Keratinocyte (primary cell): ENCODE results near the gene FANCG. TPM values are rescaled to one million over a fixed set of nuclear protein-coding genes. Genes with fewer than 3 reads are reported as not detected.

Experiments used
- DNase-seq: peaks from one replicate; pipeline ENCODE4 v3.0.0-alpha.2; 2011; ENCODE audit warnings: low read depth, missing footprints, low spot score
- FAIRE-seq: peaks from 2 replicates; lab custom pipeline; 2011; peaks lifted over from hg19 to GRCh38; lab: Jason Lieb, UNC
- H2AFZ ChIP-seq: 2 replicates; pipeline ENCODE4 v1.6.0; 2012; ENCODE audit warnings: low read length, control low read depth, inconsistent platforms; ENCODE audit not compliant: control insufficient read depth
- H3K27ac ChIP-seq: 2 replicates; pipeline ENCODE4 v1.5.1; 2011; ENCODE audit warnings: low read length; ENCODE audit not compliant: control insufficient read depth, insufficient read depth
- H3K27me3 ChIP-seq: 3 replicates; pipeline ENCODE4 v1.6.0; 2011; ENCODE audit warnings: low read length; ENCODE audit not compliant: control insufficient read depth, insufficient read depth; ENCODE audit errors: extremely low read depth
- H3K36me3 ChIP-seq, 2 experiments: 2 replicates in 1 of 2; 3 replicates in 1 of 2; pipeline ENCODE4 v1.5.1; 2011; ENCODE audit warnings: low read length in 2 of 2, mild to moderate bottlenecking in 1 of 2; ENCODE audit not compliant: control insufficient read depth in 2 of 2, insufficient read depth in 2 of 2; ENCODE audit errors: extremely low read depth in 1 of 2
- H3K4me1 ChIP-seq: 3 replicates; pipeline ENCODE4 v1.5.1; 2011; ENCODE audit warnings: low read length; ENCODE audit not compliant: control insufficient read depth, insufficient read depth; ENCODE audit errors: extremely low read depth
- H3K4me2 ChIP-seq: 3 replicates; pipeline ENCODE4 v1.6.0; 2011; ENCODE audit warnings: low read depth, low read length; ENCODE audit not compliant: control insufficient read depth, insufficient read depth; ENCODE audit errors: extremely low read depth
- H3K4me3 ChIP-seq, 3 experiments: fragments of 200-600 bp in 1 of 3; sonication (generic) in 1 of 3; 2 replicates in 2 of 3; 3 replicates in 1 of 3; pipeline ENCODE4 v1.5.1; 2011 to 2016; ENCODE audit warnings: low read length in 3 of 3, mild to moderate bottlenecking in 3 of 3, control low read depth in 2 of 3, inconsistent platforms in 1 of 3, low read depth in 1 of 3, mixed read lengths in 1 of 3, mixed run types in 1 of 3, moderate library complexity in 1 of 3; ENCODE audit not compliant: control insufficient read depth in 2 of 3, insufficient read depth in 2 of 3; ENCODE audit errors: extremely low read depth in 1 of 3
- H3K79me2 ChIP-seq: 2 replicates; pipeline ENCODE4 v1.6.0; 2012; ENCODE audit warnings: low read length; ENCODE audit not compliant: control insufficient read depth, insufficient read depth
- H3K9ac ChIP-seq: 3 replicates; pipeline ENCODE4 v1.6.0; 2011; ENCODE audit warnings: low read length; ENCODE audit not compliant: control insufficient read depth, insufficient read depth; ENCODE audit errors: extremely low read depth
- H3K9me1 ChIP-seq: 3 replicates; pipeline ENCODE4 v1.6.0; 2011; ENCODE audit warnings: low read length; ENCODE audit not compliant: control insufficient read depth, insufficient read depth; ENCODE audit errors: extremely low read depth
- H3K9me3 ChIP-seq: 2 replicates; pipeline ENCODE4 v1.5.1; 2012; ENCODE audit warnings: low read depth, low read length; ENCODE audit not compliant: control insufficient read depth
- H4K20me1 ChIP-seq: 3 replicates; pipeline ENCODE4 v1.6.0; 2011; ENCODE audit warnings: low read length; ENCODE audit not compliant: control insufficient read depth, insufficient read depth; ENCODE audit errors: extremely low read depth
- EZH2 ChIP-seq: IDR thresholded peaks from one replicate; pipeline ENCODE4 v1.6.1; 2012; ENCODE audit warnings: inconsistent platforms, mild to moderate bottlenecking, low read length, moderate library complexity
- dilution Hi-C: fragments of 300-500 bp; cut with MboI; formaldehyde crosslinking; loops from one replicate; pipeline ENCODE4 v1.7.0; 2020; ENCODE audit warnings: low sequenced_read_pairs; ENCODE audit not compliant: extremely low pct_ligation_motif_present
- polyA plus RNA-seq, 5 experiments: library from polyadenylated mRNA; depleted of rRNA in 3 of 5; stranded (reverse) in 3 of 5; stranded (forward) in 1 of 5; unstranded in 1 of 5; fragments of >200 nt; gene quantifications; 1 replicate in 1 of 5; 2 replicates in 3 of 5; 3 replicates in 1 of 5; pipeline versions ENCODE4 v1.2.1 to v1.2.3, GENCODE V29; 2011 to 2012; ENCODE audit warnings: missing spikeins in 2 of 5, low read depth in 1 of 5, low replicate concordance in 1 of 5
- TF ChIP-seq, protein P1 (sequence below), 3 experiments: IDR thresholded peaks in 1 of 3; conservative IDR thresholded peaks in 1 of 3; optimal IDR thresholded peaks in 1 of 3; 2 replicates in 2 of 3; 3 replicates in 1 of 3; pipeline versions ENCODE3 to v1.5.1; 2011; ENCODE audit warnings: low read length in 3 of 3, mild to moderate bottlenecking in 3 of 3, moderate library complexity in 2 of 3, control low read depth in 1 of 3, inconsistent platforms in 1 of 3; ENCODE audit not compliant: insufficient read depth in 2 of 3; ENCODE audit errors: extremely low read depth in 1 of 3

The FANCG gene
- polyA plus RNA-seq, 1 donor (not counting 4 experiments of a cell fraction or from before 2014, with no cell fraction given), result 14.6 TPM

DNA sequence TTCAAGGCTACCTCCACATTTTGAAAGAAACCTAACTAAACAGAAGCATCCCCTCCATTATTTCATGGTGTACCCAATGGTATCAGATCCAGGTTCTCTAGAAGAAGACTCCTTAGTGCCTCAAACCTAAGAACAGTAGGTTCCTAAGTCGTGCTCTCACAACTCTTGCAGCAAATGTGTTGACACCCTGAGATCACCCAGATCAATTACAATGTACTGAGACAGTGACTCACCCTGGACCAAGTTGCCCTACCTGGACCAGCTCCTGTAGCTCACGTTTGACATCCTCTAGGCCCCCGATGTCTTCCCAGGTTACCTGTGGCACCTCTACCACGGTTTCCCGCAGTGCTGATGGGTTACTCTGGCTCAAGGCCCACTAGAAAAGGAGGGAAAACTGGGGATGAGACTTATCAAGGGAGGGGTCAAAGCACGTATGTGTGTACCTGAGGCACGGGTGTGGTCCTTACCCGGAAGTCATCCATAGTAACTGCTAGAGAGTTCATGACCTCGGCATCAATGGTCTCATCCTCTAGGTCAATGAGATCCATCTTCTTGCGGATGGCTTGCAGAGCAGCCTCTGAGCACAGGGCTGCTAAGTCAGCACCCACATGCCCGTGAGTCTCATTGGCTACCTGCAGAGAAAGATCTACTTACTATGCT, 19.1 kb downstream of the FANCG start:
- FAIRE-seq (no peak), DNase-seq (no peak)
- Histone ChIP-seq H3K4me3 (no peak overlapping the region), H3K9ac (no peak overlapping the region), H2AFZ (no peak overlapping the region), H3K79me2 (peaks cover 19% of the 10 kb centered on the region), H4K20me1 (peaks cover 3% of the 10 kb centered on the region), H3K4me1 (no peaks in the 10 kb centered on the region), H3K9me3 (no peaks in the 10 kb centered on the region), H3K27me3 (no peaks in the 10 kb centered on the region), H3K9me1 (no peaks in the 10 kb centered on the region), H3K27ac (no peak overlapping the region), H3K4me2 (no peak overlapping the region), H3K36me3 (peaks cover 65 to 70% of the 10 kb centered on the region in 2 experiments)
- dilution Hi-C loops, result no loop called here
- TF ChIP-seq, protein P1, sequence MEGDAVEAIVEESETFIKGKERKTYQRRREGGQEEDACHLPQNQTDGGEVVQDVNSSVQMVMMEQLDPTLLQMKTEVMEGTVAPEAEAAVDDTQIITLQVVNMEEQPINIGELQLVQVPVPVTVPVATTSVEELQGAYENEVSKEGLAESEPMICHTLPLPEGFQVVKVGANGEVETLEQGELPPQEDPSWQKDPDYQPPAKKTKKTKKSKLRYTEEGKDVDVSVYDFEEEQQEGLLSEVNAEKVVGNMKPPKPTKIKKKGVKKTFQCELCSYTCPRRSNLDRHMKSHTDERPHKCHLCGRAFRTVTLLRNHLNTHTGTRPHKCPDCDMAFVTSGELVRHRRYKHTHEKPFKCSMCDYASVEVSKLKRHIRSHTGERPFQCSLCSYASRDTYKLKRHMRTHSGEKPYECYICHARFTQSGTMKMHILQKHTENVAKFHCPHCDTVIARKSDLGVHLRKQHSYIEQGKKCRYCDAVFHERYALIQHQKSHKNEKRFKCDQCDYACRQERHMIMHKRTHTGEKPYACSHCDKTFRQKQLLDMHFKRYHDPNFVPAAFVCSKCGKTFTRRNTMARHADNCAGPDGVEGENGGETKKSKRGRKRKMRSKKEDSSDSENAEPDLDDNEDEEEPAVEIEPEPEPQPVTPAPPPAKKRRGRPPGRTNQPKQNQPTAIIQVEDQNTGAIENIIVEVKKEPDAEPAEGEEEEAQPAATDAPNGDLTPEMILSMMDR (optimal IDR thresholded peaks at IDR 0.05 in 1 of 3, IDR thresholded peaks at IDR 0.05 in 1 of 3, conservative IDR thresholded peaks at IDR 0.05 in 1 of 3; ENCODE audit: extremely low read depth in 1 of 3, insufficient read depth in 2 of 3, low read length in 3 of 3), result no peak
- TF ChIP-seq EZH2, result no peak

DNA sequence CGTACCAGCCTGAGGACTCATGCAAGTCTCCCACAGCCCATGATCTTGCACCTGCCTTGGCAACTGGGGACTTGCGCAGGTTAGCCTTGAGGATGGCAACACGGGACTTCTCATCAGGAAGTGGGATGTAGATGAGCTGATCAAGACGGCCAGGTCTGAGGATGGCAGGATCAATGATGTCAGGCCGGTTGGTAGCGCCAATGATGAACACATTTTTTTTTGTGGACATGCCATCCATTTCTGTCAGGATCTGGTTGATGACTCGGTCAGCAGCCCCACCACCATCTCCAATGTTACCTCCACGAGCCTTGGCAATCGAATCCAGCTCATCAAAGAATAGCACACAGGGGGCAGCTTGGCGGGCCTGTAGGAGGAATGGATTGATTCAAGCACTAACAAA, 20.3 kb downstream of the FANCG start:
- Histone ChIP-seq H4K20me1 (peaks cover 3% of the 10 kb centered on the region), H3K79me2 (peaks cover 12% of the 10 kb centered on the region)
- FAIRE-seq, result no peak

More for the DNA sequence above, 20.3 kb downstream of the FANCG start:
- Histone ChIP-seq H3K27me3 (no peaks in the 10 kb centered on the region), H3K4me2 (no peak overlapping the region), H3K9ac (no peak overlapping the region), H3K4me3 (no peak overlapping the region), H3K9me1 (no peaks in the 10 kb centered on the region), H2AFZ (no peak overlapping the region), H3K36me3 (peaks cover 63 to 69% of the 10 kb centered on the region in 2 experiments), H3K27ac (no peak overlapping the region), H3K4me1 (no peaks in the 10 kb centered on the region), H3K9me3 (no peaks in the 10 kb centered on the region)
- dilution Hi-C loops, result no loop called here
- DNase-seq, result no peak
- TF ChIP-seq EZH2, result no peak
- TF ChIP-seq, protein P1 (optimal IDR thresholded peaks at IDR 0.05 in 1 of 3, IDR thresholded peaks at IDR 0.05 in 1 of 3, conservative IDR thresholded peaks at IDR 0.05 in 1 of 3; ENCODE audit: extremely low read depth in 1 of 3, insufficient read depth in 2 of 3, low read length in 3 of 3), result no peak
